PFSK-1 (cell line): ENCODE measurements around the gene IL10RA.

Experiments
- FOXP2 ChIP-seq: optimal IDR thresholded peaks from 2 replicates; pipeline ENCODE3; 2011; ENCODE audit warnings: borderline replicate concordance, control low read depth, inconsistent platforms; ENCODE audit not compliant: insufficient read depth; ENCODE audit errors: extremely low read length, extremely low read depth
- POLR2AphosphoS5 ChIP-seq: IDR thresholded peaks from 2 replicates; pipeline ENCODE4 v1.6.1; 2012; ENCODE audit warnings: low read depth, mild to moderate bottlenecking, control low read depth, low read length, moderate library complexity
- REST ChIP-seq, 2 experiments: IDR thresholded peaks; 2 replicates each; pipeline versions ENCODE4 v1.6.1 to v1.8.0; 2011 to 2012; ENCODE audit warnings: low read depth in 2 of 2, low read length in 2 of 2, control low read depth in 1 of 2, inconsistent platforms in 1 of 2, mild to moderate bottlenecking in 1 of 2, moderate library complexity in 1 of 2; ENCODE audit not compliant: insufficient read depth in 1 of 2
- SIN3A ChIP-seq: IDR thresholded peaks from 2 replicates; pipeline ENCODE4 v1.6.1; 2012; ENCODE audit warnings: mild to moderate bottlenecking, low read length, moderate library complexity, borderline replicate concordance; ENCODE audit not compliant: insufficient read depth
- TAF1 ChIP-seq: IDR thresholded peaks from 2 replicates; pipeline ENCODE4 v1.6.1; 2012; ENCODE audit warnings: low read length, control low read depth, borderline replicate concordance; ENCODE audit not compliant: insufficient read depth

GRCh38 chr11:118001494-118001971 is 15.3 kb downstream of the IL10RA start:
- no peak for TF ChIP-seq POLR2AphosphoS5
- TF ChIP-seq REST (IDR thresholded peaks at IDR 0.05; ENCODE audit: insufficient read depth in 1 of 2, low read depth in 2 of 2, low read length in 2 of 2) = no peak
- no peak for TF ChIP-seq TAF1
- no peak for TF ChIP-seq SIN3A
- no peak for TF ChIP-seq FOXP2
